Caco-2 (cell line): Measurements from ENCODE around the gene SDF4. TPM values are rescaled to one million over a fixed set of nuclear protein-coding genes. Genes with fewer than 3 reads are reported as not detected.

Experiments
- BruUV-seq: library from RNA; stranded (reverse); fragments of 400-500 nt; replicated peaks from 2 replicates; lab custom pipeline; 2021; lab: Mats Ljungman, UMichigan
- CTCF ChIA-PET: fragments of 300-600 bp; sonication (Branson Sonifier 250); formaldehyde crosslinking; loops from one replicate; lab custom pipeline; 2022; ENCODE audit warnings: antibody characterized with exemption; lab: Charles Lee
- POLR2A ChIA-PET: fragments of 300-600 bp; sonication (Branson Sonifier 250); formaldehyde crosslinking; loops from one replicate; lab custom pipeline; 2022; ENCODE audit warnings: antibody characterized with exemption; lab: Charles Lee
- DNase-seq, 2 experiments: peaks; one replicate each; pipeline versions ENCODE4 v3.0.0 to v3.0.0-alpha.2; 2020 to 2022
- H3K27me3 ChIP-seq: replicated peaks from 2 replicates; pipeline ENCODE4 v1.6.0; 2011; ENCODE audit warnings: low read length; ENCODE audit not compliant: control insufficient read depth, insufficient read depth
- H3K36me3 ChIP-seq: 2 replicates; pipeline ENCODE4 v1.5.1; 2011; ENCODE audit warnings: low read length; ENCODE audit not compliant: control insufficient read depth, insufficient read depth
- H3K4me1 ChIP-seq: fragments of 250-450 bp; sonication (Bioruptor Pico); 2 replicates; pipeline ENCODE4 v1.5.1; 2020; ENCODE audit warnings: mild to moderate bottlenecking
- H3K4me3 ChIP-seq: 2 replicates; pipeline ENCODE4 v1.5.1; 2011; ENCODE audit warnings: low read depth, mild to moderate bottlenecking, control low read depth, low read length
- H3K9me3 ChIP-seq: fragments of 250-450 bp; sonication (Bioruptor Pico); 2 replicates; pipeline ENCODE4 v1.5.1; 2020; ENCODE audit warnings: mild to moderate bottlenecking, moderate library complexity
- H3K27ac Mint-ChIP-seq: one replicate; pipeline ENCODE4 v1.8.0; 2022; ENCODE audit warnings: mixed read lengths; ENCODE audit not compliant: unreplicated experiment
- H3K27me3 Mint-ChIP-seq: one replicate; pipeline ENCODE4 v1.8.0; 2022; ENCODE audit warnings: mixed read lengths; ENCODE audit not compliant: insufficient read depth, unreplicated experiment
- H3K36me3 Mint-ChIP-seq: one replicate; pipeline ENCODE4 v1.8.0; 2022; ENCODE audit warnings: mild to moderate bottlenecking, mixed read lengths; ENCODE audit not compliant: insufficient read depth, unreplicated experiment
- H3K4me1 Mint-ChIP-seq: one replicate; pipeline ENCODE4 v1.8.0; 2022; ENCODE audit warnings: low read depth, mixed read lengths; ENCODE audit not compliant: unreplicated experiment
- H3K4me3 Mint-ChIP-seq: one replicate; pipeline ENCODE4 v1.8.0; 2022; ENCODE audit warnings: mild to moderate bottlenecking, moderate library complexity, mixed read lengths; ENCODE audit not compliant: unreplicated experiment
- H3K9me3 Mint-ChIP-seq: one replicate; pipeline ENCODE4 v1.8.0; 2022; ENCODE audit warnings: mixed read lengths; ENCODE audit not compliant: unreplicated experiment
- CTCF ChIP-seq, 2 experiments: fragments of 200-600 bp in 1 of 2; IDR thresholded peaks; 1 replicate in 1 of 2; 2 replicates in 1 of 2; pipeline versions ENCODE4 v1.5.1 to v1.8.0; 2011 to 2022; ENCODE audit warnings: antibody characterized with exemption in 1 of 2, control low read depth in 1 of 2, inconsistent platforms in 1 of 2, low read depth in 1 of 2, low read length in 1 of 2, mild to moderate bottlenecking in 1 of 2, moderate library complexity in 1 of 2; ENCODE audit not compliant: insufficient read depth in 1 of 2, severe bottlenecking in 1 of 2, unreplicated experiment in 1 of 2
- intact Hi-C: fragments of 100-400 bp; cut with micrococcal nuclease; formaldehyde crosslinking; loops from one replicate; pipeline ENCODE4 v1.10.0; 2022; ENCODE audit not compliant: unreplicated experiment
- total RNA-seq: library from RNA; stranded (reverse); gene quantifications from 2 replicates; pipeline ENCODE4 v1.2.3, GENCODE V29; 2022

SDF4 gene
- total RNA-seq, 1 experiment from 2014 or later, result 140 TPM

DNA sequence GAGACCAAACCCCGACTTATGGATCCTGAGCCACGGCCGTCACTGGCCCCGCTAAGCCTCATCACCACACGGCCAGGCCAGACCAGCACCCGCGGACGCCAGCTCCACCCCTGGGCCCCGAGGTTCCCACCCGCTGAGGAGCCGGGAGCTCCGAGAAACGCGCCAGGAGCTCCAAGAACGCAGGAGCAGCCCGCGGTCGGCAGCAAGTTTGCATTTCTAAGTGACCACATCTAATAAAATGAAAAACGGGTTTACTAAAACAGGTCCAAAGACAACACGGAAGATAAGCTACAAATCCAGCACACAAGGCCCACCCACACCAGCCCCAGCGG lies 22.8 kb upstream of the SDF4 start:
- no peaks in the 10 kb centered on the region for H3K27me3 Mint-ChIP-seq
- no peak overlapping the region for H3K4me3 Mint-ChIP-seq
- no peaks in the 10 kb centered on the region for H3K4me1 ChIP-seq

GRCh38 chr1:1253972-1254666 lies 22.3 kb upstream of the SDF4 start:
- peaks cover 1% of the 10 kb centered on the region; the same call in 1 of the 2 replicates for H3K36me3 ChIP-seq
- H3K4me1 ChIP-seq, result no peaks in the 10 kb centered on the region
- TF ChIP-seq CTCF (IDR thresholded peaks at IDR 0.05; ENCODE audit: insufficient read depth in 1 of 2, low read depth in 1 of 2, low read length in 1 of 2, severe bottlenecking in 1 of 2, unreplicated experiment in 1 of 2), result no peak
- no TSS peak for BruUV-seq
- ChIA-PET POLR2A (no interaction called here), CTCF (no interaction called here)
- Mint-ChIP-seq H3K27ac (no peak overlapping the region), H3K27me3 (no peaks in the 10 kb centered on the region), H3K9me3 (no peaks in the 10 kb centered on the region), H3K4me1 (no peaks in the 10 kb centered on the region), H3K4me3 (no peak overlapping the region), H3K36me3 (peaks cover 61% of the 10 kb centered on the region)
- no peak for DNase-seq
- no peaks in the 10 kb centered on the region for H3K27me3 ChIP-seq
- no peak overlapping the region for H3K4me3 ChIP-seq
- H3K9me3 ChIP-seq, result no peaks in the 10 kb centered on the region
- intact Hi-C loops, result no loop called here

More for the DNA sequence above, 22.8 kb upstream of the SDF4 start:
- no peak for DNase-seq
- Mint-ChIP-seq H3K4me1 (no peaks in the 10 kb centered on the region), H3K9me3 (no peaks in the 10 kb centered on the region), H3K27ac (no peak overlapping the region), H3K36me3 (peaks cover 66% of the 10 kb centered on the region)
- Histone ChIP-seq H3K27me3 (no peaks in the 10 kb centered on the region), H3K9me3 (no peaks in the 10 kb centered on the region), H3K4me3 (no peak overlapping the region), H3K36me3 (peaks cover 1% of the 10 kb centered on the region; the same call in 1 of the 2 replicates)
- intact Hi-C loops, result no loop called here
- POLR2A ChIA-PET, result no interaction called here
- no peak for TF ChIP-seq CTCF (IDR thresholded peaks at IDR 0.05; ENCODE audit: insufficient read depth in 1 of 2, low read depth in 1 of 2, low read length in 1 of 2, severe bottlenecking in 1 of 2, unreplicated experiment in 1 of 2)
- CTCF ChIA-PET, result no interaction called here
- BruUV-seq, result no TSS peak

GRCh38 chr1:1253314-1253713 lies 21.5 kb upstream of the SDF4 start:
- Histone ChIP-seq H3K27me3 (no peaks in the 10 kb centered on the region), H3K36me3 (peaks cover 1% of the 10 kb centered on the region; the same call in 1 of the 2 replicates), H3K4me1 (no peaks in the 10 kb centered on the region), H3K4me3 (no peak overlapping the region), H3K9me3 (no peaks in the 10 kb centered on the region)
- no peak for TF ChIP-seq CTCF (IDR thresholded peaks at IDR 0.05; ENCODE audit: insufficient read depth in 1 of 2, low read depth in 1 of 2, low read length in 1 of 2, severe bottlenecking in 1 of 2, unreplicated experiment in 1 of 2)
- Mint-ChIP-seq H3K36me3 (peaks cover 54% of the 10 kb centered on the region), H3K4me3 (no peak overlapping the region), H3K27ac (no peak overlapping the region), H3K27me3 (no peaks in the 10 kb centered on the region), H3K4me1 (no peaks in the 10 kb centered on the region), H3K9me3 (no peaks in the 10 kb centered on the region)
- no peak for DNase-seq
- CTCF ChIA-PET, result no interaction called here
- intact Hi-C loops, result no loop called here
- POLR2A ChIA-PET, result no interaction called here
- BruUV-seq, result no TSS peak
